GM12891 (cell line): Measurements from ENCODE around the gene PANX2.
A peak's percentile ranks its signal among the peaks of the same experiment; 100 is the strongest.

ENCODE experiments used
- DNase-seq: peaks from one replicate; pipeline ENCODE4 v3.0.0; 2011; ENCODE audit warnings: low spot score; ENCODE audit not compliant: insufficient read length
- FAIRE-seq: peaks from 2 replicates; lab custom pipeline; 2011; peaks lifted over from hg19 to GRCh38; lab: Jason Lieb, UNC
- PAX5 ChIP-seq: IDR thresholded peaks from 2 replicates; pipeline ENCODE4 v1.6.1; 2011; ENCODE audit warnings: low read length, moderate library complexity, mild to moderate bottlenecking; ENCODE audit not compliant: insufficient read depth, severe bottlenecking
- POLR2A ChIP-seq: IDR thresholded peaks from 2 replicates; pipeline ENCODE4 v1.6.1; 2011; ENCODE audit warnings: low read depth, low read length, control low read depth
- POLR2AphosphoS5 ChIP-seq: IDR thresholded peaks from 2 replicates; pipeline ENCODE4 v1.6.1; 2011; ENCODE audit warnings: low read depth, low read length, control low read depth
- POU2F2 ChIP-seq: IDR thresholded peaks from 2 replicates; pipeline ENCODE4 v1.6.1; 2011; ENCODE audit warnings: low read depth, mild to moderate bottlenecking, control low read depth, low read length, moderate library complexity
- SPI1 ChIP-seq: IDR thresholded peaks from 2 replicates; pipeline ENCODE4 v1.6.1; 2011; ENCODE audit warnings: low read depth, low read length, control low read depth
- TAF1 ChIP-seq: IDR thresholded peaks from 2 replicates; pipeline ENCODE4 v1.6.1; 2011; ENCODE audit warnings: low read depth, low read length, control low read depth

The PANX2 gene

GRCh38 chr22:50216055-50216683, 45.6 kb downstream of the PANX2 start:
- TF ChIP-seq POLR2AphosphoS5, result no peak
- no peak for TF ChIP-seq PAX5
- no peak for TF ChIP-seq POLR2A
- no peak for TF ChIP-seq TAF1
- no peak for TF ChIP-seq SPI1
- no peak for TF ChIP-seq POU2F2
- FAIRE-seq (no peak), DNase-seq (no peak)

- FAIRE-seq (no peak), DNase-seq (no peak)
- no peak for TF ChIP-seq POU2F2
- TF ChIP-seq POLR2AphosphoS5, result peak; percentile 34; the same call in 1 of the 2 replicates
These were observed 46.4 kb downstream of the PANX2 start for GRCh38 chr22:50216684-50217520.

- FAIRE-seq, result no peak
- no peak for TF ChIP-seq SPI1
- no peak for TF ChIP-seq POLR2A
- TF ChIP-seq POU2F2, result no peak
- no peak for TF ChIP-seq TAF1
- no peak for DNase-seq
These were observed 47.1 kb downstream of the PANX2 start for GRCh38 chr22:50217543-50218152.

- FAIRE-seq, result no peak
- DNase-seq, result no peak
- TF ChIP-seq POLR2AphosphoS5 (no peak), SPI1 (no peak), POU2F2 (no peak), TAF1 (no peak), POLR2A (no peak), PAX5 (no peak)
These were observed 47.8 kb downstream of the PANX2 start for GRCh38 chr22:50218153-50218995.

- no peak for DNase-seq
- FAIRE-seq, result no peak
- TF ChIP-seq TAF1 (no peak), POU2F2 (no peak), POLR2AphosphoS5 (no peak), PAX5 (no peak), POLR2A (no peak), SPI1 (no peak)
These were observed 48.6 kb downstream of the PANX2 start for GRCh38 chr22:50218996-50219727.

GRCh38 chr22:50219800-50220602, 49.5 kb downstream of the PANX2 start:
- TF ChIP-seq PAX5, result no peak
- TF ChIP-seq SPI1, result no peak
- TF ChIP-seq POU2F2, result no peak
- no peak for TF ChIP-seq POLR2AphosphoS5
- TF ChIP-seq TAF1, result no peak
- TF ChIP-seq POLR2A, result no peak
- FAIRE-seq, result no peak

GRCh38 chr22:50220603-50221409, 50.3 kb downstream of the PANX2 start:
- FAIRE-seq, result peak; percentile 45
- no peak for TF ChIP-seq TAF1
- no peak for TF ChIP-seq POU2F2
- no peak for TF ChIP-seq POLR2AphosphoS5
- TF ChIP-seq PAX5, result no peak
- TF ChIP-seq SPI1, result no peak
- no peak for TF ChIP-seq POLR2A
- DNase-seq, result no peak

More at GRCh38 chr22:50219800-50220602, 49.5 kb downstream of the PANX2 start:
- no peak for DNase-seq
